Measurements from ENCODE around the gene ARHGAP24.

- TF ChIP-seq EP300 (IDR thresholded peaks at IDR 0.05; ENCODE audit: borderline replicate concordance in 1 of 2, low read depth in 1 of 2, low read length in 1 of 2), result no peak
- no peak for TF ChIP-seq CTCF (IDR thresholded peaks at IDR 0.05)
- no peak for TF ChIP-seq MAX (IDR thresholded peaks at IDR 0.05; ENCODE audit: low read depth)
- no peak for TF ChIP-seq POLR2AphosphoS5 (IDR thresholded peaks at IDR 0.05; ENCODE audit: low read depth, low read length)
- no peak for TF ChIP-seq GABPA (IDR thresholded peaks at IDR 0.05; ENCODE audit: low read depth)
- TF ChIP-seq SMC3 (IDR thresholded peaks at IDR 0.05; ENCODE audit: low read depth, low read length), result no peak
Observed at GRCh38 chr4:85491527-85491926, 16.6 kb downstream of the ARHGAP24 start.

Measured in SK-N-SH (cell line).